Stimulated activated CD8-positive, alpha-beta memory T cell treated with anti-CD3 and anti-CD28 coated beads, Interleukin-12 subunit alpha, Interleukin-12 subunit beta, amount 100 ng/mL, for 4 hours (primary cell): ENCODE measurements around the gene GMDS.
"Not testable (repeated sequence)": the region's sequence is repeated elsewhere in the genome, so short reads cannot be mapped to it uniquely, and the experiment has no call there.

Experiments used
- DNase-seq: peaks from one replicate; pipeline ENCODE4 v3.0.0-alpha.2; 2020; ENCODE audit warnings: low read depth

The GMDS gene

GRCh38 chr6:1858196-1858595, 387.2 kb downstream of the GMDS start:
- DNase-seq = no peak

GRCh38 chr6:1856381-1856780, 389.0 kb downstream of the GMDS start:
- DNase-seq = no peak

GRCh38 chr6:1855890-1856289, 389.5 kb downstream of the GMDS start:
- no peak for DNase-seq

GRCh38 chr6:1854296-1854695, 391.1 kb downstream of the GMDS start:
- no peak for DNase-seq

GRCh38 chr6:1853761-1854160, 391.6 kb downstream of the GMDS start:
- DNase-seq = no peak

GRCh38 chr6:1851681-1852456, 393.5 kb downstream of the GMDS start:
- DNase-seq = no peak

- no peak for DNase-seq
Observed at GRCh38 chr6:1850840-1851157, 394.6 kb downstream of the GMDS start.

GRCh38 chr6:1850121-1850839, 395.1 kb downstream of the GMDS start:
- DNase-seq = no peak

- no peak for DNase-seq
Observed at GRCh38 chr6:1849691-1850090, 395.7 kb downstream of the GMDS start.

- DNase-seq = no peak
Observed at GRCh38 chr6:1848752-1849151, 396.7 kb downstream of the GMDS start.

- no peak for DNase-seq
Observed at GRCh38 chr6:1846611-1847010, 398.8 kb downstream of the GMDS start.

- not testable (repeated sequence) for DNase-seq
Observed at GRCh38 chr6:1845543-1845942, 399.9 kb downstream of the GMDS start.

GRCh38 chr6:1842334-1842733, 403.1 kb downstream of the GMDS start:
- no peak for DNase-seq

- DNase-seq = no peak
Observed at GRCh38 chr6:1841136-1841535, 404.3 kb downstream of the GMDS start.

GRCh38 chr6:1840491-1841121, 404.8 kb downstream of the GMDS start:
- no peak for DNase-seq

- no peak for DNase-seq
Observed at GRCh38 chr6:1839361-1839760, 406.0 kb downstream of the GMDS start.

GRCh38 chr6:1838604-1839213, 406.7 kb downstream of the GMDS start:
- no peak for DNase-seq

GRCh38 chr6:1837826-1838225, 407.6 kb downstream of the GMDS start:
- DNase-seq = no peak

- no peak for DNase-seq
Observed at GRCh38 chr6:1836690-1837089, 408.7 kb downstream of the GMDS start.

- DNase-seq = no peak
Observed at GRCh38 chr6:1834646-1835516, 410.5 kb downstream of the GMDS start.

- no peak for DNase-seq
Observed at GRCh38 chr6:1834207-1834606, 411.2 kb downstream of the GMDS start.
